ENCODE results near the gene ATG13.
"Not testable (repeated sequence)": the region's sequence is repeated elsewhere in the genome, so short reads cannot be mapped to it uniquely, and the experiment has no call there.

Gene ATG13

GRCh38 chr11:46617134-46617971, at the start of gene ATG13, which contains the start of gene HARBI1:
Gene ATG13, plus strand, starts transcription at chr11:46617553. Its CDS starts 26,739 bp downstream, at chr11:46644292.
Gene HARBI1, minus strand, starts transcription at chr11:46617227. Its CDS starts 990 bp downstream, at chr11:46616237.
- peak; percentile 94 for DNase-seq (ENCODE audit: low read depth)

DNA sequence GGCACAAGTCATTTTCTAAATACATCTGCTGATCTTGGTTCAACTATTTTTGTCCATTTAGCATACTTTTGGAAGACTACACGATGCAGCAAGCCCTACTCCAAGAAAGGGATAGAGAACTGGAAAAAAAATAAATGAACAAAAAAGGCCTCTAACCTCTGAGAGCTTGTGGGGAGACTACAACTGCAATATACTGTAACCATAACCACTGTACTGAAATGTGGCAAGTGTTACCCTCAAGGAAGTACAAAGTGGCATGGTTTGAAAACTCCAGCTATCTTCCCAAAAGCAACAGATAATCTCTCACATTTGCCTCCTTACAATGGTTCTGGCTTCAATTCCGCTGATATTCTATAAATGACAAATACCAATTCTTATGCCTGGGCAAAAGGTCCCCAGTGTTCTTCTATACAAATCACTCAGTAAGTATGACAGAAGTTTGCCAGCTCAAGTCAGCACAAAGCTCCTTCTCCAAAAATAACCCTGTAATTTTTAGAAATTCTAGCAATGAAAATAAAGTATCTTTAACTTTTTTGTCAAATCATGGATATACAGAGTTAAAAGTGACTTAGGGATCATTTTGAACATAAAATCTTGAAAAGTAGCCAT, 46.5 kb upstream of the ATG13 start:
- no peak for DNase-seq (ENCODE audit: low read depth)

DNA sequence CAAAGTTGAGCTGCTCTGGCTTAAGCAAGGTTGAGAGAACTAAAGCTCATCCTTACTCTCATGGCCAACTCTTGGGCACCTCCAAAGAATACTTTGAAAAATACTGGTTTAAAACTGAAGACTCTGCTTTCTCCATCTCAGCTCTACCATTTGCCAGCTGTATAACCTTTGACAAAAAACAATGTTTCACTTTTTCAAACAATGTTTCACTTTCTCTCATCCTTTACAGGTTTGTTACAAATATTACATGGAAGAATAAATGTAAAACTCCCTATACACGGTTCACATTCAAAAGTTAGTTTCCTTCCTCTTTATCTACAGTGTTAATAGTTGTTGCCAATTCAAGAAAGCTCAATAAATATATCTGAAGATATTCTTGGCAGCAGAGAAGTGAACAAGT, 42.7 kb upstream of the ATG13 start:
- DNase-seq (ENCODE audit: low read depth) = no peak

- DNase-seq (ENCODE audit: low read depth) = no peak
Measured at GRCh38 chr11:46577058-46577457, 40.3 kb upstream of the ATG13 start.

DNA sequence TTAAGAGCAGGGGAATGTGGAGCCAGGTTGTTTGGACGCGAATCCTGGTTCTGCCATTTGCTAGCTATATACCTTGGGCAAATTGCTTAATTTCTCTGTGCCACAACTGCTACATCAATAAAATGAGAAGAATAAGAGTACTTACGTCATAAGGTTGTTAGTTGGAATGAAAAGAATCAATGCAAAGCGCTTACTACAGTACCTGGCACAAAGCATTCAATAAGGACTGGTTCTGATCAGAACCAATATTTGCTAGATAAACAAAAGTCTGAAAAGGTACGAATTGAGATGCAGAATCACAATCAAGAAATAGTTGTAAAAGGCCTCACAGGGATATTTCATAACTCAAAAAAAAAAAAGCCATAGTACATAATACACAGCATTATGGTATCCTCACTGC, 34.8 kb upstream of the ATG13 start:
- DNase-seq (ENCODE audit: low read depth) = no peak

DNA sequence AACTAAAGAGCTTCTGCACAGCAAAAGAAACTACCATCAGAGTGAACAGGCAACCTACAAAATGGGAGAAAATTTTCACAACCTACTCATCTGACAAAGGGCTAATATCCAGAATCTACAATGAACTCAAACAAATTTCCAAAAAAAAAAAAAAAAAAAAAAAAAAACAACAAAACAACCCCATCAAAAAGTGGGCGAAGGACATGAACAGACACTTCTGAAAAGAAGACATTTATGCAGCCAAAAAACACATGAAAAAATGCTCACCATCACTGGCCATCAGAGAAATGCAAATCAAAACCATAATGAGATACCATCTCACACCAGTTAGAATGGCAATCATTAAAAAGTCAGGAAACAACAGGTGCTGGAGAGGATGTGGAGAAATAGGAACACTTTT, 33.8 kb upstream of the ATG13 start:
- not testable (repeated sequence) for DNase-seq (ENCODE audit: low read depth)

- no peak for DNase-seq (ENCODE audit: low read depth)
Measured at GRCh38 chr11:46588131-46588530, 29.2 kb upstream of the ATG13 start.

DNA sequence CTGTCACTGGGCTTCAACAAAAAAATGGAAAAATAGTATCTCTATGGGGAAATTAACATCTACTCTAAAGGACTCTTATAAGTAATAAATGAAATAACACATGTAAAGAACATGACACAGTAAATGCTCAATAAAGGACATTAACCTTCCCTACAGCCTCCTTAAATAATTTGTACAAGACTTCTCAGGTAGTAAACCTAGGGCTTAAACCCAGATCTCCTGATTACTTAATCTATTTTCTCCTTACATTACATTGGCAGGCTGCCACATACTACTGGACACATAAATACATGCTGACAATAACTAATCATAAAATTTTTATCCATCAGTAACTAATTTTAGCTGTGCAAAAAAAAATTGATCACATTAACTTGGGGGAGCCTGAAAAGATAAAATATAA, 28.4 kb upstream of the ATG13 start:
- no peak for DNase-seq (ENCODE audit: low read depth)

GRCh38 chr11:46590740-46591605, 26.4 kb upstream of the ATG13 start:
- no peak for DNase-seq (ENCODE audit: low read depth)

- peak; percentile 78 for DNase-seq (ENCODE audit: low read depth)
Measured at GRCh38 chr11:46593550-46594373, 23.6 kb upstream of the ATG13 start, which contains the start of gene AMBRA1. Gene AMBRA1, minus strand, starts transcription at chr11:46594023. Its CDS starts 45,643 bp downstream, at chr11:46548380.

- no peak for DNase-seq (ENCODE audit: low read depth)
Measured at GRCh38 chr11:46594374-46594700, 23.0 kb upstream of the ATG13 start.

- DNase-seq (ENCODE audit: low read depth) = no peak
Measured at GRCh38 chr11:46594785-46595184, 22.6 kb upstream of the ATG13 start.

GRCh38 chr11:46597155-46597554, 20.2 kb upstream of the ATG13 start:
- no peak for DNase-seq (ENCODE audit: low read depth)

DNA sequence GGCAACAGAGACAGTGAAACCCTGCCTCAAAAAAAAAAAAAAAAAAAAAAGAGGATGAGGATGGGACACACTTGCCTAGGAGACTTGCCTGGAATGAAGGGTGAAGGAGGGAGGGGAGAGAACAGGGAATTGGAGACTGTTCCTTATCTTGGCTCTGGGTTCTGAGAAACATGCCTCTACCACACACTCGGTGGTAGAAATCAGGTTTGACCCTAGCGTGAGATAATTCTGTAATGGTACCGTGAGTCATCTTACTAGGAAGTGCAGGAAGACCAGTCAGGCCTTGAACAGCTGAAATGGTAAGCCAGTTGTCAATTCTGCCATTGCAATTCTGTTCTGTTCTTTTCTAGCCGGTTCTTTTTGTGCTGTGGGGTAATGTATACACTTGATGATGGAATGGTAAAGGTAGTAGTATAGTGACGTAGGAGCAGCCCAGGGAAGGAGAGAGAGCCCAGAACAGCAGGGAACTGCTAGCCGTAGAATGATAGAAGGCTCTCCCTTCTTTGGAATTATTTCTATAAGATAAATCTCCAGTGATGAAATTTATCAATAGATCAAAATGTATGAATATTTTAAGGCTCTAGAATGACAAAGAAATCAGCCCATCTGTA, 19.6 kb upstream of the ATG13 start:
- no peak for DNase-seq (ENCODE audit: low read depth)

GRCh38 chr11:46599340-46600193, 17.8 kb upstream of the ATG13 start:
- DNase-seq (ENCODE audit: low read depth) = no peak

DNA sequence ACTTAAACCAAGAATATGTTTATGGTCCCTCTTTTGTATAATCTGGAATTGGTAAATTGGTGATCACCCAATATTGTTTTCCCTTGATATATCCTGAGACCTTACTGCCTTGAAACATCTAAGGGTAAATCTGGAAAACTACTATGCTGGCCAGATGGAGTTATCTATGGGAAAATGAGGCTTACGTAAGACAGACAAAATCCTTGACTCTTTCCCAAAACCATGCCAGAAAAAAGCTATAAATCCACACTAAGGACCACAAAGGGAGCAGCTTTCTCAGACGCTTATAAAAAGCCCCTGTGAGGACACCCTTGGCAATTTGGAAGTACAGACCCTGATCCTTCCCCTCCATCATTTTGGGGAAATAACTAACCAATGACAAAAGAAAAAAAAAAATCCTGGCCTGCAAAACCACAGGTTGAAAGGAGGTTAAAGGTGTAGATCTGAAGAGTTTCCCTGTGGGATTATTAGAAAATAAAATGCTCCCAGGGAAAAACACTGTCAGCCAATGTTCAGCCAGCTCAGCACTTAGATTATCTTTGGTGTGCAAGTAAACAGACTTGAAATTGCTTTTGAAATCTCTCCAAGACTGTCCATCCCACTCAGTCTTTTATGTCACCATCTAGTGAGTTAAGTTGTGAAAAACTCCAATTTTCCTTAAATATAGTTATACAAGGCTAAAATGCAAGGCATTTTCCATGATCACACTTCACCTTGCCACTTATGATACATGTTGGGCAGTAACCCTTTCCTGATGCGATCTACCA, 17.0 kb upstream of the ATG13 start:
- DNase-seq (ENCODE audit: low read depth) = no peak

- no peak for DNase-seq (ENCODE audit: low read depth)
Measured at GRCh38 chr11:46601129-46601528, 16.2 kb upstream of the ATG13 start.

DNA sequence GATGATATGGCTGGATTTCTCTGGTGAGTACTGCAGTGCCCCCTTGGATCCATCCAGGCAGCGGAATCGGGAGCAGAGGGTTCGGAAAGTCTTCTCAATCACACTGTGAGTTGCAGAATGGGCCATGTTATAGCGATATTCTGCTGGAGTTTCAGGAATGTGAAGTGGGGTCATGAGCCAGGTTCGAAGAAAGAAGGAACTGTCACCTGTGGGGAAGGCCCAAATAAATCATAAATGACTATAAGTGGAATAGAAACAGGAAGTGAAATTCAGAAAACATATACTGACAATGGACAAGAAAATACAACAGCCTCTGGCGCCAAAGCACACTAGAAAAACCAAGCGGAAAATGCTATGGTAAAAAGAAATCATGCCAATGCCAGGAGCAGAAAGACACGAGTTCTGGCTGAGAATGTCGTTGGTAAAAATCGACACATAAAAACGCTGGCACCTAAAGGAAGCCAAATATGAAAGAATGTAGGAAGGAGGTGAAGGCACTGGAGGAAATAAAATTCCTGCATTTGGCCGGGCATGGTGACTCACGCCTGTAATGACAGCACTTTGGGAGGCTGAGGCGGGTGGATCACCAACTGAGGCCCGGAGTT, 13.5 kb upstream of the ATG13 start:
- no peak for DNase-seq (ENCODE audit: low read depth)

DNA sequence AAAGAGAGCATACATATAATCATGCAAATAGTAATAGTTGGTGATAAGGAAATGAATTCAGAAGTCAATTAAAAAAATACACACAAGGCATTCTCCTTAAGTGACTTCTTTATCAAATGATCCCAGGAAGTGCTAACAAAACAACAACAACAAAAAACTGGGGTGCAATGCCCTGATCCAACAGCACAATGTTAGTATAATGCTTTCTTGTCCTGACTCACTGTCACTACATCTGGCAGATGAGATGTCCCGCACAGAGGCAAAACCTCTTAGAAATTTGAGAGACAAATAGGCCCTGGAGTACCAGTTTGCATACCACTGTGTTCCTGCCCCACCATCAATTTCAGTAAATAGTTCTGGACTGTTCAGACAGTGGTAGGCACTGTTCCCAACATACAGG, 12.6 kb upstream of the ATG13 start:
- DNase-seq (ENCODE audit: low read depth) = no peak

Measured in activated T-cell treated with anti-CD3 and anti-CD28 coated beads for 48 hours (primary cell).